Upper lobe of right lung (tissue), 1 donor: ENCODE results near the gene OR10V1. TPM values are rescaled to one million over a fixed set of nuclear protein-coding genes. Genes with fewer than 3 reads are reported as not detected.
"Not testable (repeated sequence)": the region's sequence is repeated elsewhere in the genome, so short reads cannot be mapped to it uniquely, and the experiment has no call there.

ENCODE experiments used
- ATAC-seq: fragments of 200-7000 bp; cut with Tn5 transposase; one replicate; pipeline ENCODE4 v1.9.1; 2020; ENCODE audit warnings: mild to moderate bottlenecking, moderate library complexity
- DNase-seq: peaks from one replicate; pipeline ENCODE4 v3.0.0-alpha.2; 2020
- H3K27ac ChIP-seq: fragments of 200-600 bp; one replicate; pipeline ENCODE4 v1.8.0; 2022
- H3K27me3 ChIP-seq: fragments of 200-600 bp; one replicate; pipeline ENCODE4 v1.8.0; 2022; ENCODE audit warnings: mild to moderate bottlenecking
- H3K36me3 ChIP-seq: fragments of 200-600 bp; one replicate; pipeline ENCODE4 v1.8.0; 2022
- H3K4me1 ChIP-seq: fragments of 200-600 bp; one replicate; pipeline ENCODE4 v1.8.0; 2022
- H3K4me3 ChIP-seq: fragments of 200-600 bp; one replicate; pipeline ENCODE4 v1.8.0; 2022; ENCODE audit warnings: mild to moderate bottlenecking
- H3K9me3 ChIP-seq: fragments of 200-600 bp; one replicate; pipeline ENCODE4 v1.8.0; 2022
- CTCF ChIP-seq: fragments of 200-600 bp; IDR thresholded peaks from one replicate; pipeline ENCODE4 v1.8.0; 2022; ENCODE audit warnings: antibody characterized with exemption
- intact Hi-C: fragments of 100-400 bp; cut with DNase I; formaldehyde crosslinking; loops from one replicate; pipeline ENCODE4 v1.11.0; 2022
- total RNA-seq: library from RNA; stranded (reverse); fragmentation: NEBNext Ultra II Directional; extraction: Animal tissue kit (Norgen Biotek cat#: 25700); gene quantifications from one replicate; pipeline ENCODE4 v1.2.1, GENCODE V29; 2021
- donor health status: DM: no; HTN: yes; CAD: no; lungs with severe emphysema.

Gene OR10V1
- total RNA-seq, 1 donor from 2014 or later, result not detected

GRCh38 chr11:59706518-59707285 lies 6.9 kb downstream of the OR10V1 start:
- DNase-seq, result no peak
- H3K4me1 ChIP-seq, result no peaks in the 10 kb centered on the region
- TF ChIP-seq CTCF, result no peak
- intact Hi-C loops, result no loop called here
- H3K27ac ChIP-seq, result no peak overlapping the region
- no peaks in the 10 kb centered on the region for H3K27me3 ChIP-seq
- no peaks in the 10 kb centered on the region for H3K9me3 ChIP-seq
- H3K4me3 ChIP-seq, result no peak overlapping the region
- no peaks in the 10 kb centered on the region for H3K36me3 ChIP-seq
- no peak for ATAC-seq

DNA sequence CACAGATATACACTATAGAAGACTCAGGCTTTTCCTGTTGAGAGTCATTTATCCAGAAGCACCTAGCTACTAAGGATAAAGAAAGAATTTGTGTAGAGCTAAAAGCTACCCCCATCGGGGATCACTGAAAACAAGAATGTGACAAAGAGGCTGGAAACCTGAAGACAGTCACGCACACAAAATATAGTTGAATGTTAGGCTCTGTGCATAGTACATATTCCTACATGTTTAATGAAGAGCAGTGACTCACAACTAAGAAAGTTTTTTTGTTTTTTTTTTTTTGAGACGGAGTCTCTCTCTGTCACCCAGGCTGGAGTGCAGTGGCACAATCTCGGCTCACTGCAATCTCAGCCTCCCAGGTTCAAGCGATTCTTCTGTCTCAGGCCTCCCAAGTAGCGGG lies 8.4 kb downstream of the OR10V1 start:
- Histone ChIP-seq H3K36me3 (no peaks in the 10 kb centered on the region), H3K27me3 (no peaks in the 10 kb centered on the region), H3K4me1 (no peaks in the 10 kb centered on the region), H3K27ac (no peak overlapping the region), H3K4me3 (no peak overlapping the region), H3K9me3 (no peaks in the 10 kb centered on the region)
- no peak for TF ChIP-seq CTCF
- intact Hi-C loops, result no loop called here
- no peak for DNase-seq
- ATAC-seq, result no peak

DNA sequence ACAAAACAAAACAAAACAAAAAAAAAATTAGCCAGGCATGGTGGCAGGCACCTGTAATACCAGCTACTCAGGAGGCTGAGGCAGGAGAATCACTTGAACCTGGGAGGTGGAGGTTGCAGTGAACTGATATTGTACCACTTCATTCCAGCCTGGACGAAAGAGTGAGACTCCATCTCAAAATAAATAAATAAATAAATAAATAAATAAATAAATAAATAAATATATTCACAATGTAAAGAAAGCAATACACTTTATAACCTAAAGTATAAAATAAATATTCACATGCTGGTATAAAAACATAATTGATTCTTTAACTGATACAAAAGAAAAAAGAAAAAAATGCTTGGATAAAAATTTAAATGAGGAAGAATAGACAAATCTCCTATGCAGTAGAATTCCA lies 10.1 kb downstream of the OR10V1 start:
- H3K4me3 ChIP-seq, H3K36me3 ChIP-seq, H3K9me3 ChIP-seq, ATAC-seq, H3K4me1 ChIP-seq, H3K27ac ChIP-seq, H3K27me3 ChIP-seq, DNase-seq, intact Hi-C loops: not testable (repeated sequence)

DNA sequence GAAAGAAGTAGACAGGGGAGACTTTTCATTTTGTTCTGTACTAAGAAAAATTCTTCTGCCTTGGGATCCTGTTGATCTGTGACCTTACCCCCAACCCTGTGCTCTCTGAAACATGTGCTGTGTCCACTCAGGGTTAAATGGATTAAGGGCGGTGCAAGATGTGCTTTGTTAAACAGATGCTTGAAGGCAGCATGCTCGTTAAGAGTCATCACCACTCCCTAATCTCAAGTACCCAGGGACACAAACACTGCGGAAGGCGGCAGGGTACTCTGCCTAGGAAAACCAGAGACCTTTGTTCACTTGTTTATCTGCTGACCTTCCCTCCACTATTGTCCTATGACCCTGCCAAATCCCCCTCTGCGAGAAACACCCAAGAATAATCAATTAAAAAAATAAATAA lies 13.5 kb downstream of the OR10V1 start:
- DNase-seq, H3K27me3 ChIP-seq, H3K36me3 ChIP-seq, intact Hi-C loops, ATAC-seq, H3K4me3 ChIP-seq, H3K9me3 ChIP-seq, H3K27ac ChIP-seq, H3K4me1 ChIP-seq: not testable (repeated sequence)

GRCh38 chr11:59698506-59698905 lies 15.1 kb downstream of the OR10V1 start:
- no peak for ATAC-seq
- Histone ChIP-seq H3K27ac (no peak overlapping the region), H3K36me3 (no peaks in the 10 kb centered on the region), H3K27me3 (no peaks in the 10 kb centered on the region), H3K4me3 (no peak overlapping the region), H3K4me1 (no peaks in the 10 kb centered on the region), H3K9me3 (no peaks in the 10 kb centered on the region)
- no peak for DNase-seq
- no peak for TF ChIP-seq CTCF
- intact Hi-C loops, result no loop called here

GRCh38 chr11:59692915-59693314 lies 20.7 kb downstream of the OR10V1 start:
- H3K27me3 ChIP-seq, result no peaks in the 10 kb centered on the region
- no peak for TF ChIP-seq CTCF
- ATAC-seq (no peak), DNase-seq (no peak)
- H3K36me3 ChIP-seq, result no peaks in the 10 kb centered on the region
- H3K4me1 ChIP-seq, result no peaks in the 10 kb centered on the region
- intact Hi-C loops, result no loop called here
- no peak overlapping the region for H3K4me3 ChIP-seq
- no peak overlapping the region for H3K27ac ChIP-seq
- peaks cover 5% of the 10 kb centered on the region for H3K9me3 ChIP-seq

DNA sequence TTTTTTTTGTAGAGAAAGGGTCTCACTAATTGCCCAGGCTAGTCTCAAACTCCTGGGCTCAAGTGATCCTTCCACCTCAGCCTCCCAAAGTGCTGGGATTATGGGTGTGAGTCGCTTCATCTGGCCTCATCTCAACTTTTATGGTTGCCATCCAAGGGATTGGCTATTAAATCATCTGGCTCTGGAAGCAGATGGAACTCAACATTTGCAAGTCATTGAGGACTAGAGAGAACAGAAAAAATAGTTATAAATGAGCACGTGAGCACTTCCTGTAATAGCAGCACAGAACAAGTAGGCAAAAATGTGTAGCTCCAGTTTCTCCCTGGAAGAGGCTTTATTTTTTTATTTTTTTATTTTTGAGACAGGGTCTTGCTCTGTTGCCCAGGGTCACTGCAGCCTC lies 22.5 kb downstream of the OR10V1 start:
- no peak for ATAC-seq
- TF ChIP-seq CTCF, result no peak
- Histone ChIP-seq H3K27ac (no peak overlapping the region), H3K27me3 (no peaks in the 10 kb centered on the region), H3K4me3 (no peak overlapping the region), H3K9me3 (peaks cover 5% of the 10 kb centered on the region), H3K4me1 (no peaks in the 10 kb centered on the region), H3K36me3 (no peaks in the 10 kb centered on the region)
- no peak for DNase-seq
- intact Hi-C loops, result no loop called here
